HG03378 (cell line): ENCODE data around the gene KLHL22.
"Not testable (repeated sequence)": the region's sequence is repeated elsewhere in the genome, so short reads cannot be mapped to it uniquely, and the experiment has no call there.

ENCODE experiments used
- ATAC-seq: cut with Tn5 transposase; IDR thresholded peaks from one replicate; pipeline ENCODE4 v1.9.1; 2021; ENCODE audit warnings: mild to moderate bottlenecking, moderate library complexity; ENCODE audit not compliant: unreplicated experiment

KLHL22 gene

GRCh38 chr22:20451129-20451778, 44.3 kb downstream of the KLHL22 start:
- not testable (repeated sequence) for ATAC-seq

DNA sequence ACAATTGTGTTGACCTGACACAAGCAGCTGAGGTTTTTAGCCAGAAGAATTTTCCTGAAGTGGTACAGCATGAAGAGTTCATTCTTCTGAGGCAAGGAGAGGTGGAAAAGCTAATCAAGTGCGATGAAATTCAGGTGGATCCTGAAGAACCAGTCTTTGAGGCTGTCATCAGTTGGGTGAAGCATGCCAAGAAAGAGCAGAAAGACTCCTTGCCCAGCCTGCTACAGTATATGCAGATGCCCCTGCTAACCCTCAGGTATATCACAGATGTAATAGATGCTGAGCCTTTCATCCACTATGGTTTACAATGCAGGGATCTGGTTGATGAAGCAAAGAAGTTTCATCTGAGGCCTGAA, 45.1 kb downstream of the KLHL22 start:
- ATAC-seq: no peak

- no peak for ATAC-seq
Measured at GRCh38 chr22:20449819-20450550, 45.6 kb downstream of the KLHL22 start.

- ATAC-seq: no peak
Measured at GRCh38 chr22:20448630-20449029, 47.0 kb downstream of the KLHL22 start.

DNA sequence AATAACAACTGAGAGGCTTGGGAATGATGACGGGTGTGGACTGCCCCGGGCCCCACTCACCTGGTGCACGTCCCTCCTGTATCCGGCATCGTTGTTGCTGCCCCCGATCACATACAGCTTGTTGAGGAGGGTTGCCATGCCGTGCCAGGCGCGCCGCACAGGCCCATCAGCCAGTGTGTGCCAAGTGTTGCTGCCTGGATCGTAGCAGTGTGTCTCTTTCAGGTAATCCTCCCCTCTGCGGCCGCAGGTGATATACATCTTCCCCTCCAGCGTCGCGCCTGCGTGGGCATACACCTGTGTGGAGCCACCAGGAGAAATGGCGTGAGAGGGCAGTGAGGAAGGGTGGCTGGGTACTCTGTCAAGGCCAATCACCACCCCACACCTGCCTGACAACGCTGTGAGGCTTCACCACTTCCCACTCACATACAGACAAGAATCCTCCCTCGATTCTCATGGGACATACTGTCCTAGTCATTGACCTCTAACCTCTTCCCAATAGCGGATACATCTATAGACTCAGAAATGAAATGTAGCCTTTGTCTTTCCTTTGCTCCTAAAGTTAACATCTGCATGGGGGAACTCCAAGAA, 49.1 kb downstream of the KLHL22 start:
- no peak for ATAC-seq

DNA sequence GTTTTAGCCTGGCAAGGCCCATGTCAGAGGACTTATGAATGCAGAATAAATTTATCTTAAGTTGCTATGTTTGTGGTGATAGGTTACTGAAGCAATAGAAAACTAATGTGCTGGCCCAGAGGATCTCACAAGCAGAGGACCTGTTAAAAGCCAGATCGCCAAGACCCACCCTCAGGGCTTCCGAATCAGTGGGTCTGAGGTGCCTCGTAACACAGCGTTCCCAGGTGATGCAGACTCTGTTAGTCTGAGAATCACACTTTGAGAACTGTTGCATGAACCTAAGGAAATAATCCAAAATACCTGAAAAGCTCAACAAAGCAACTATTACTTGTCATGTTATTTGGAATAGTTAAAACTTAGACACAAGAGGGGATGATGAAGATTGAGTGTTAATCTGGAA, 51.3 kb downstream of the KLHL22 start:
- ATAC-seq: no peak

GRCh38 chr22:20442485-20443284, 52.9 kb downstream of the KLHL22 start:
- no peak for ATAC-seq

- ATAC-seq: no peak
Measured at GRCh38 chr22:20441631-20442484, 53.7 kb downstream of the KLHL22 start.

DNA sequence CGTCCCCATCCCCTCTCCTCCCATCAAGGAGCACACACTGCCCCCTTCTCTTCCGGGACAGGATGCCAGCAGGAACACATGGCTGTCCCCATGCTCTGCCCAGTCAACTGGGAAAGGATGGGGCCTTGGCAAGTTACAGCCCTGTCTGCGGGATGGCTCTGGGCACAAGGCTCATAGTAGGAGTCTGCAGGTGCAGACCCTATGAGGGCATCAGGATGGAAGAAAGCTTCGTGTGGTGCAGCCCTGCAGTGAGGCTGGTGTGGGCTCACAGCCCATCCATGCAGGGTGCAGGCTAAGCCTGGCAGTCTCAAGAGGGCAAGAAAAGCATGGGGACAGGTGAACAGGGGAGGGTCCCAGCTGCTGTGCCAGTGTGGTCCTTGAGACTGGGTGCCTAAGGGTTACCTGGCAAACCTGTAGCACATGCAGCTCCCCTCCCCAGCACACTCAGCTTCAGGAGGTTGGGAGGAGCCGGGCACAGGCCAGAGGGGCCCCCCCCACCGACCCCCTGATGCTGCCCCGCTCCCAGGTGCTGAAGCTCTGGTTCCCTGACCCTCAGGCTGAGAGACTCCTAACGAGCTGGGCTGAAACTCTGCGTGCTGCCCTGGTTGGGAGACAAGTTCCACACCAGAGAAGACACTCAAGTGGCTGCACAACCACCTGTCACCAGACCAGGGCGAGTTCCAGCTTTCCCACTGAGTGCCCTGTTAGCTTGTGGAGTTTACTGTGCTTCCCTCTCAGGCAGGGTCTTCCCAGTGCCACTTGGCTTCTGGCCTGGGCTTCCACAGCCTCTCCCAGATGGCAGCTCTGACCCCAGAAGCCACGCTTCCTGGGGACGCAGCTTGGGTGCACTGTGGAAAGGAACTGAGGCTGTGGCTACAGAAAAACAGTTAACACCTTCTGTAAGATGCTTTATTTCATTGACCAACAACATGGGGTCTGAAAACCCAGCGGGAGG, 54.7 kb downstream of the KLHL22 start:
- no peak for ATAC-seq

- ATAC-seq: no peak
Measured at GRCh38 chr22:20439928-20440575, 55.5 kb downstream of the KLHL22 start.

GRCh38 chr22:20439556-20439927, 56.1 kb downstream of the KLHL22 start:
- ATAC-seq: no peak

- no peak for ATAC-seq
Measured at GRCh38 chr22:20438678-20439492, 56.7 kb downstream of the KLHL22 start.

- no peak for ATAC-seq
Measured at GRCh38 chr22:20438427-20438677, 57.2 kb downstream of the KLHL22 start.

DNA sequence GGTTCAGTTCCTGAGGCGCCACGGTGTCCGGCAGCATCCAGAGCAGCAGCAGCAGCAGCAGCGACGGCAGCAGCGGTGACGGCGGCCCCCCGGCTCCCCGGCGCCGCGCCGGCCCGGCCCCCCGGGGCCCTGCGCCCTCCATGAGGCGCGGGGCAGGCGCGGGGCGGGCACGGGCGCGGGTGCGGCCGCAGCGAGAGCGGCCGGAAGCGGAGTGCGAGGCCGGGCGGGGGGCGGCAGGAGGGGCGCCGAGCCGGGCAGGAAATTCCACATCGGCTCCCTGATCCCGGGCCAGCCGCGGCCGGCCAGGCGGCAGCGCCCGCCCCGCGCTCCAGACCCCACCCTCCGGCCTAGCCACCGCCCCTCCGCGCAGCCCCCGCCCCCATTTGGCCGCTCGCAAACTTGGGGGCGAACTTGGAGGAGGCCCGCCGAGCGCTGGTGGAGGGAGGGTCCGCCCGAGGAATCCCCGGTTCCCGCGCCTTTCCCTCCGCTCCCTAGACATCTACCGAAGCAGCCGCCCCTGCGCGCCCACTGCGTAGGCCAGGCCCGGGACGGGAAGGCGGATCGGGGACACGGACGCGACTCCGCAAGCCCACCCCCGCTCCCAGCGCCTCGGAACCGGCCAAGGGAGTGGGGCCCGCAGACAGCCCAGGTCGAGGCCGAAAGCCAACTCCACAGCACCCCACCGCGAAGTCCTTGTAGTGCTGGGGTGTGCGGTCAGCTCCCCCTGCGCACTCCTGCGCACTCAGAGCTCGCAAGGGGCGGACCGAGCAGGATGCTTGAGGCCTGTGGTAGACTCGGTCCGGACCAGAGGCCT, 57.8 kb downstream of the KLHL22 start, which contains the start of gene SCARF2:
Gene SCARF2 (minus strand): TSS at position 213 of the 814 bp plus-strand sequence. CDS start 71 bp downstream, at position 142.
- no peak for ATAC-seq

DNA sequence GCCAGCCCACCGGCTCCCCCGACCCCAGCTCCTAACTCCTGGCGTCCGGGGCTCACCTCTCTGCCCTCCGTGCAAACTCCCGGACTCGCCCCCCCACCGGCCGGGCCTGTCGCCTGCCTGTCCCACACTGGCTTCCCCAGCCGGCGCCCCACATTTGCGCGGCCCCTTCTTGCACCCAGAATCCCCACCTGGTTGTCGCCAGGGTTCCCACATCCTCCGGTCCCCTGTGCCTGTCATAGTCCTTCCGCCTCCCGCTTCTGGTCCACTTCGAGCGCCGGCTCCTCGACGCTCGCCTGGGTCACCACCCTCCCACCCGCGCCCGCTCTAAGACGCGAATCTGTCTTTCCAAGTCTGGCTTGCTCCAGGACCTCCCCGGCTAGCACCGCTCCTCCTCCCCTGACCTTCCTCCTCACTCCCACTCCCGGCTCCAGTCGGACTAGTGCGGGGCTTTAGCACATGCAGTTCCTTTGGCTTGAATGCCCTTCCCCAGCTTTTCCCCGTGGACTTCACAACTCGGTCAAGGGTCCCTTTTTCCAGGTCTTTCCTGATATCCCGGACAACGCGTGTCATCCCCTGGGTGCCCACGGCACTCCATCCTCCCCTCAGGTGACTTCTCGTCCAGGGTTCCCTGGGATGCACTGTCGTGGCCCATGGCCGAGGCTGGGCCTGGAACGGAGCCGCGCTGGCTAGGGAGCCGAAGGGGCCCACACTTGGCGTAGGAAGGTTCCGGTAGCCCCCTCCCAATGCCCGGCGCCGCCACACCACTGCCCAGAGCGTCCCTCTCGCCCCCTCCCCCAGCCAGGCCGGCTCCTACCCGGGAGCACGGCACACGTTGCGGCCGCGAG, 58.6 kb downstream of the KLHL22 start:
- ATAC-seq: no peak

DNA sequence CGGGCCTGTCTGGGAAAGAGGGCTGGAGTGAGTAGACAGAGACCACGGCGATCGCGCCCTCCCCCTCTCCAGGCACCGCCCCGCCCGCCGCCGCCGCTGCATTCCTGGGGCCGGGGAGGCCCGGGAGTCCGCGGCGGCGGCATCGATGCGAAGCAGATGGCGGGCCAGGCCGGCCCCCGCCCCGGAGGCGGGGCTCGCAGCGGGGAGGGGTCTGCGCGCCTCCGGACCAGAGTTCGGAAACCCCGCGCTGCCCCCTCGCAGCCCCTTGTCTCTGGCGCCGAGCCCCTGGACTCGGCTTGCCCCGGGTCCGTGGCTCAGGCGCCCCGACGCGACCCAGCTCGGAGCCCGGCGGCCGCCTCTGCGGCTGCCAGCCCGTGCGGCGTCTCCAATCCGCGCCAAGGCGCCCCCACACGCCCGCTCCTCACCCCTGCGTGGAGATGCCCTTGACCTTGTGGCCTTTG, 59.3 kb downstream of the KLHL22 start:
- ATAC-seq: no peak
